NCI-H446 (cell line): ENCODE results near the gene SYNPO2.
A peak's percentile ranks its signal among the peaks of the same experiment; 100 is the strongest.

Source experiments
- DNase-seq, 2 experiments: peaks; one replicate each; lab custom pipeline; 2025; lab: John Stamatoyannopoulos, UW

The SYNPO2 gene

DNA sequence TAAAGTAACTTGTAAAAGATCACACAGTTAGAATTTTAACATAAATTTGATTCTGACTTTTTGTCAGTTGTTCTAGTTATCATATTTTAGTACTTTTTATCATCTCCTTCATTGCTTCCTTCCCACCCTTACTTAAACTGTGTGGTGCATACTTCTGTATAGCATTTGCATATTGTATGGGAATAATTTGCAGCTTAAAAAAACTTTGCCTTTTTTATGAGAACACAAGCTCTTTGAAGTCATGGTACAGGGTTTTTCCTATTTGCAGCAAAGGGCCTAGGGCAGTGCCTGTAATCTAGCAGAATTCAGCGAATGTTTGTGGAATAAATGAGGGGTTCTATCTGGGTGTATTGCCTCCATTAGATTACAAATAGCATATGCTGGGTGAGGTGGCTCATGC, 41.6 kb downstream of the SYNPO2 start:
- no peak for DNase-seq

DNA sequence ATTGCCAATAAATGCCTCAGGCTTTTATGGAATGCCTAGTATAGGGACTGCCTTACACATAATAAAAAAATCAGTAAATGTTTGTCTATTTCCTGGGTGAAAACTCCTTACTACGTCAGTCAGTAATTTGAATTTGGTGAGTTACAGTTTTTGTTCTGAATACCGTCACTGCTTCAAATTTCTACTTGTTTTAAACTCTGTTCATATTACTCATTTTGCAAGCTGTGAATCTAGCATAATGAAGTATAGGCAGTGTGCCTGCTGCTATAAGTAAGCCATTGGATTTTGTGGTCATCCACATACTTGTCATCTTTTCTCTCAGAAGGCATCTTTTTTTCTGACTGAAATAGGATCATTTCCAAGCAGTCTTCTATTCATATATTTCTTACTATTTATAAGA, 43.1 kb downstream of the SYNPO2 start:
- no peak for DNase-seq

DNA sequence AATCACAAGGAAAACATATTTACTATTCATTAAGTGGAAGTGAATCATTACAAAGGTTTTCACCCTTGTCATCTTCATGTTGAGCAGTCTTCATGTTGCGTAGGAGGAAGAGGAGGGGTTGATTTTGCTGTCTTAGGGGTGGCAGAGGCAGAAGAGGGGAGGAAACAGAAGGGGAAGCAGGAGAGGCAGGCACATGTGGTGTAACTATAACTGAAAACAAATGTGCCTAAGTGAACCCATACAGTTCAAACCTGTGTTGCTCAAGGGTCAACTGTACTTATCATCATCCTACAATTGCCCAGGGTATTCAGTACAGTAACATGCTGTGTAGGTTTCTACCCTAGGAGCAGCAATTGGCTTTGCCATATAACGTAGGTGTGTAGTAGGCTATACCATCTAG, 47.2 kb downstream of the SYNPO2 start:
- DNase-seq = no peak

DNA sequence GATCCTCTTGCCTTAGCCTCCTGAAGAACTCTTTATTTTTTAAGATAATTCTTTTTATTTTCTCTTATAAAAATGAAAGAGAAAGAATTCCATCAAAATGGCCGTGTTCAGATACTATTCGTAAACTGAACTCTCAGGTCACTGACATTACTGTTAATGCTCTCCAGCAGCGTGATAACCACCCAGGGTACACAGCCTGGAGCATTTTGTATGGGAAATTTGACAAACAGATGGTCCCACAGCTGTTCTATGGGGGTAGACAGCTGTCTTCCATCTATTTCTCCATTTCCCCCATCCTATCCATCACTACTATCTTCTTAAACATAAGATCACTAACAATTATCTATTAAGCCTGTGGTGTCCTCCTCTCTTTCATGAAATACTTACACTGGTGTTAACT, 47.8 kb downstream of the SYNPO2 start:
- DNase-seq = no peak

DNA sequence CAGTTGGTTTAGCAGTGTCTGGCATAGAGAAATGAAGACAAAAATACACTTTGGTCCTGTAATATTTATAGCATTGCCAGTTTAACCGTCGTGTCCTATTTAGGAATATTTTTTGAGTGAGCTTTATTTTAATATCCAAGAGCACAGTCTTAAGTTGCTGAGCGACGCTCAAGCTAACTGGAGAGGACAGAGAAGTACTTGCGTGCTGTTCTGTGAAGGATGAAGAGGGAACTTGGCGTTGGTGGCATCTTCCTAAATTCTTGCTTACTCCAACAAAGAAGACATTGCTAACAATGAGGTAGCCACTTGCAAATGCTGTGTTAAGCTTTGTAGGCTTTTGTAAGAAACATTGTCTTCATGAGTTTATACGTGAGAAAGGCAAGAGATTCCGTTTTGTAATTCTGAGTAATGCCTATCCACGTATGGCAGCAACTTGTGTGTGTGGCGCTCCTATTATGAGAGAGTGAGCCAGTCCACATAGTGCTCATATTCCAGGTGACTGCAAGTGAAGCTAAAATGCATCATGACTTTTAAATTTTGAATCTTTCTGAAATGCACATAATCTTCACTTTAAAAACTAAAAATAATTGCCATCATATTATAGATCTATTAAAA, 50.6 kb downstream of the SYNPO2 start:
- no peak for DNase-seq

DNA sequence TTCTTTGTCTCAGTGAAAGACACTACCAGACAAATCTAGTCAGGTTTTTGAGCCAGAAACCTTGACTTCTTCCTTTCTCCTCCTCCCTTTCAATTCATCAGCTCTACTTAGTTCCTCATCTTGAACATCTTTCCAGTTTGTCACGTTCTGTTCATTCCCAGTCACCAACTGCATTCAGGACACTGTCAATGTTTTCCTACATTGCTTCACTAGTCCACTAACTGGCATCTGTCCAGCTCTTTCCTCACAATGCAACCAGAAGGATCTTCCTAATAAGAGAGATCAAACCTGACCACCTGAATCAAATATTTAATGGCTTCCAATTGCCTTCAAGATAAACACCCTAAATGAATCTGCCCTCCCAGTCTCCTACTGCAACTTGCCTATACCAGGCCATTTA, 52.5 kb downstream of the SYNPO2 start:
- peak in 1 of 2 experiments; percentile 5 for DNase-seq

DNA sequence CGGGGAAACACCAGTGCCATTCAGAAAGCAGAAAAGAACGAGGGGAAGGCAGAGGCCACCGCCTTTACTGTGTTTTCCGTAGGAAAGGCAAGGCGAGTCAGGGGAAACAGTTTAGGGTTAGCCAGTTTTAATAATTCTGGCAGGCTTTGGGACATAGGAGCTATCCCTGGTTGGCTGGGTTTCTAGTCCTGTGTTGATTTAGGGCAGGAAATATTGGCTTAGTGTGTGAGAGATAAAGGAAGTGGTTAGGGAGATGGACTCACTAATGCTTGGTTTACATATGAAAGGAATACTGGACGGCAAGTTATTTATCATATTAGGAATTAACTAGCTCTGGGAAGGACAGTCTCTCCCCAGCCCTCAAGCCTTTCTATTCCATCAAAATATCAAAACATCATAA, 53.1 kb downstream of the SYNPO2 start:
- DNase-seq = no peak

DNA sequence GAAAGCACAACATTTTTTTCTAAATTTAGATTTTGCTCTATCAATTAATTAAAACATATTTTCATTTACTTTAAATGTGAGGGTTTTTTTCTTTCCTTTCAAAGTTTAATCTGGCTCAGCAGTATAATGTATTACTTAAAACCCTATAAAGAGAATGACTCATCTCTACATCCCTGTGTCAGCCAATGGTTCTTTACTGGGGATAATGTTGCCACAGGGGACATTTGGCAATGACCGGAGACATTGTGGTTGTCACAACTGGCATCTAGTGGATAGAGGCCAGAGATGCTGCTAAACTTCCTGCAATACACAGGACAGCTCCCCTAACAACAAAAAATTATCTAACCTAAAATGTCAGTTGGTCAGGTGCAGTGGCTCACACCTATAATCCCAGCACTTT, 53.8 kb downstream of the SYNPO2 start:
- DNase-seq = no peak

DNA sequence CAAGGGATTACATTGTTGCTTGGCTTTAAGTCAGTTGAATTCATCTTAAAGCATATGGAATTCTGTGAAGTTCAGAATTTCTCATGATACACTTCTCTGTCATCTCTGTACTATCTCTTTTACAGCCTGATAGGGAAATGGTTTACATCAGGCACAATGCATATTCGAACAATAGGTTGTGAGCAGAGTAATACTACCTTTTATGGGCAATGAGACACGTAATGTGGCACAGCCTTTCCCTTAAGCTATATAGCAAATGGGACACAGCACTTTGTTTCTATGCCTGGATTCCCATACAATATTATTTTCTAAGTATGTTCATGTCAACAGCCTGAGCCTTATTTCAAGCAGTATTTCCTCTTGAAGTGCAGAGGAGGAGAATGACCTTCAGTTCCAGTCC, 58.4 kb downstream of the SYNPO2 start:
- DNase-seq = no peak

DNA sequence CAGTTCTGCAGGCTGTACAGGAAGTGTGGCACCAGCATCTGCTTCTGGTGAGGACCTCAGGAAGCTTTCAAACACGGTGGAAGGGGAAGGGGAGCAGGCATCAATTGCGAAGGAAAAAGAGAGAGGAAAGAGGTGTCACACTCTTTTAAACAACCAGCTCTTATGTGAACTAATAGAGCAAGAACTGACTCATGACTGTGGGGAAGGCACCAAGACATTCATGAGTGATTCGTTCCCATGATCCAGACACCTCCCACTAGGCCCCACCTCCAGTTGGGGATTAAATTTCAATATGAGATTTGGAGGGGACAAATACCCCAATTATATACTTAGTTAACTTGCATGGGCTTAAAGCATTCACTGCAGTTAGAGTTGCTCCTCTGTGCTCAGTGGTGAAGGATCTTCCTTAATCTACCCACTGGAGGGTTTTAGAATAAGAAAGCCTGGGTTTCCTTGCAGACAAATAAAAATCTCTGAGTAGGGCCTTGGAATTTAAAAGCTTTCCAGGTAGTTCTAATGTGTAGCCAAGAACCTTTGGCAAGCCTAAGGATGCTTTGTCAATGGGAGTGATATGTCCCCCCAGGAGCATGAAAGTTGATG, 60.0 kb downstream of the SYNPO2 start:
- no peak for DNase-seq

DNA sequence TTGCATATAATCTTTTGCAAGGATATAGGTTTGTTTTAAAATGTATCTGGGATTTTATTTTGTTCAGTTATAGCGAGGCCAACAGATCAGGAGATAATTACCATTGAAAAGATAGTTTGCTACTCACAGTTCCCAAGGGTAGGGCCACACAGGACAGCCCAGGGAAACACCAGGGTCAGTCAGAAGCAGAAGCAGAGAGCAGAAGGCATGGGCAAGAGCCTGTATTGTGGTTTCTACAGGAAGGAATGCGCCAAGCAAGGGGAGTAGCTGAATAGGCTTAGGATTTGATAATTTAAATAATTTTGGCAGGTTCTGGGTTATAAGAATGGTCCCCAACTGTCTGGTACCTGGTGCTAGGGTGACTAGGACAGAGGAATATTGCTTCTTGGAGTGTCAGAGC, 61.6 kb downstream of the SYNPO2 start:
- no peak for DNase-seq

DNA sequence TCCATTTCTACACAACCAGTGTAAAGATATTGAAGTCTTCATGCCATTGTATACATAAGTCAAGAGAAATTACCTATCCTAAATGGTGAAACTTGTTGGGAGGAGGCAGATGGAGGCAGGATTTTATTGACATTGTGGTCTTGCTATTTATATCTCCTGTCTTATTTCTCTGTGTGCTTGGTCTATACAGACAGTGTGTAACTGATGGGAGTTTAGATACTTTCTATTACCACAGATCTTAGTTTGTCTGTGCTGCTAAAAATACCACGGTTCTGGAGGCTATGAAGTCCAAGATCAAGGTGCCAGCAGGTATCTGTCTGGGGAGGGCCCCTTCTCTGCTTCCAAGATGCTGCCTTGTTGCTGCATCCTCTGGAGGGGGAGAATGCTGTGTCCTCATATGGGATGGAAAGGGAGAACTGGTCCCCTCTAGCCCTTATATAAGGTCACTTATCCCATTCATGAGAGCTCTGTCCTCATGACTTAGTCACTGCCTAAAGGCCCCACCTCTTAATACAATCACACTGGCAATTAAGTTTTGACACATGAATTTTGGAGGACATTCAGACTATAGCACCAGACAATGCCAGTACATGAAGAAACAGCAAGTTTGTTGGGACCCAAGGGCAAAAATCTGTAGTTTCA, 62.4 kb downstream of the SYNPO2 start:
- no peak for DNase-seq

DNA sequence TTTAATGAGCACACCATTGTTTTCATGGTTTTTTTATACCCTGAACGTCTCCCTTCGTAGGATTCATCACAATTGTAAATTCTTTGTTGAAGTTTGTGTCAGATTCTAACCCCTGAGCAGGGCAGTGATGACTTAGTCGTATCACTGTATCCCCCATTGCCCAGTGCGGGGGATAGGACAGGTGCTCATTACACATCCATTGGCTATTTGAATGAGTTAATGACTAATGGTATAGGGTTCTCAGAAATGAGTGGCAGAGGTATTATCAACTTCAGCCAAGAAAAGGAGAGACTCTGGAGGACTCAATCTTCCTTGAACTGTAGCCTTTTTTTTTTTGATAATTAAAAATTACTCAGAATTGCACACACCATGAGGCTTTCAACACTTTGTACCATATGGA, 64.6 kb downstream of the SYNPO2 start:
- no peak for DNase-seq

DNA sequence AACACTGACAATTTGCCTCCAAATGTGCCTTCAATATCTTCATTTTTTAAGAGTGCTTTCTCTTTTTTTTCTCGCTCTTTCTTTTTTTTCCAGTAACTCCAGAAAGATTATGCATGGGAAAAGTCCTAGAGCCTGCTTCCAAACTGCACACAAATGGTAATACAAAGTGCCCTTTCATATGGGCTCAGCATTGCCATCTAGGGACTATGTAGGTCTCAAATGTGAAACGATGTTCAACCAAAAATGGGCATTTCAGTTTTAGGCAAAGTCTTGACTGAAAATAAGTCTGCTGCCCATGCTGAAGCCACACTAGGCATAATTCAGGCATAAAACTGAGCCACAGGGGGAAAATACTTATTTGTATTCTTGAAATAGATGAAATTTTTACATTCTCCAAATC, 65.6 kb downstream of the SYNPO2 start:
- peak in 1 of 2 experiments; percentile 56 for DNase-seq

DNA sequence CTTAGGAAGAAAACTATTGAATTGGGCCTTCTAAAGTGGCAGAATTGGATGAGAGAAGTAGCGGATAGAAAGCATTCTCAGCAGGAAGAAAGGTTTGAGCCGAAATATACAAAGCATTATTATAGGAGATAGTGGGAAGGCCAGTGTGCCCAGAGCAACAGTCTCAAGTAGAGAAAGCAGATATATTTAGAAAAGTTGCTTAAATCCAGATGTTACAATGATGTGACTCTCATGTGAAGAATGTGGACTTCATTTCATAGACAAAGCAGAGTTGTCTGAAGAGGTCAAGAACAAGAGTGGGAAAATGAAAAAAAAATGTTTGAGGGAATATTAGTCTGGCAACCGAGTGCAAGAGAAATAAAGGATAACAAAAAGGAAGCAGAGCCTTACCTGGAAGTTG, 66.9 kb downstream of the SYNPO2 start:
- no peak for DNase-seq

DNA sequence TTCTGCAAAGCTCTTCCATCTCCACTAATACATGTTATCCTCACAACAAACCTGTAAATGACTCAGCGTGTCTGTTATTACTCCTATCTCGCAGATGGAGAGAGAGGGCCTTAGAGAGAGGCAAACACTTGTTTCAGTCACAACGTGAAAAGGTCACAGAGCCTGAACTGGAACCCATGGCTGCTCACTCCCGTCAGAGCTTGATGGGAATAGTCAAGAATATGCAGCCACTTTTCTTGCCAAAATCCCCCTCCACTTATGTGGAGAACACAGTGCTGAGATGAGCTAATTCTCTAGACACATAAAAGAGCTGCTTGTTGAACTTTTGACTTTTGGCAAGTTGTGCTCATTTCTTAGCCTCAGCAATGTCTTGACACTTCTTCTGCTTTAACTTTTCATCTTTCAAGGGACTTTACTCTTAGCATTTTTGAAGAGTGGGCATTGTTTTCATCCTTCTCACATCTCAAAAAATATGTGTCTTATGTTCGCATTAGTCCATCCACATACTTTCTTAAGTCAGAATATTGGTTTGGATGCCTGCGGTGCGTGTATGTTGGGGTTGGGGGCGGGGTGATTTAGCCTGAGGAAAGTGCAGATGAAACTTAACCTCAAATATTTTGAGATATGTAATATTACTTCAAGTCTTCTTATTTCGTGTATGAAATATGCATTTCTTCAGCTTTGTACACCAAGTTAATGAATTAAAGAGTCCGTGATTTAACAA, 69.2 kb downstream of the SYNPO2 start:
- no peak for DNase-seq

DNA sequence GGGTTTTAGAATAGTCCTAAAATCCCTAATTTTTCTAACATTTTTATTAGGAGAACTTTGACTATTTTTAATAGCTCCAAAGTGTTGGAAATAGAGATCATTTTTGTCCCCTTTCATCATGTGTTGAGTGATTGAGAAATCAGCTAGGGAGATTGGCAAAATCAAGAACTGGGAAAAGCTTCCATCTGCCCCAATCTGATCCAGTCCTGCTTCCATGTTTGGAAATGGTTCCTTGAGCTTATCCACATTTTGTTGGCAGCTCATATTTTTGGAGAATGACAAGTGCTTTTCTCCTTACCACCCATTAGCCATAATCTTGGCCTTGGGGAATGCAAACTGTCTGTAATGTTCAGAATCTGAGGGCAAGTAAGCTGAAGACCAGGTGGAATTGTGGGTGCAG, 73.9 kb downstream of the SYNPO2 start:
- DNase-seq = no peak

DNA sequence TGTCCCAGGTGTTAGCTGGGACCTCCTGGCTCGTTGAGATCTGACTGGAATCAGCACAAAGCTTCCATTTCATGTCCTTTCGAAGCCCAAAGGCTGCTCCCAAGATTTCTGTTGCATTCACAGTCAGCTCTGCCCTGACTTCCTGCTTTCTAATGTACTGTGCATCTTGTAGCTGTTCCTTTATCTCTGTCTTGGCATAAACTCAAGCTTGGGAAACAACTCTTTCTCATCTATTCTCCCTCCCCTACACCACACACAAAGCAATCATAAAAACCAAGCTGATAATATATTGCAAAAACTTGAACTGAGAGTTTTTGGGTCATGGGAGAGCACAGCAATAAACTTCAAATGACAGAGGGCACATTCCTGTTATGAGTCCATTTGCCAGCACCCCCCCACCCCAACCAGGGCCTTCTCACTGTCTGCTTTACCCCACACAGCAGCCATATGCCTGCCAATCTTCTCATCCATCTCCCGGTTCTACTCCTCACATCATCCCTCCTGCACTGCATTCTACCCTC, 76.3 kb downstream of the SYNPO2 start:
- DNase-seq = no peak

DNA sequence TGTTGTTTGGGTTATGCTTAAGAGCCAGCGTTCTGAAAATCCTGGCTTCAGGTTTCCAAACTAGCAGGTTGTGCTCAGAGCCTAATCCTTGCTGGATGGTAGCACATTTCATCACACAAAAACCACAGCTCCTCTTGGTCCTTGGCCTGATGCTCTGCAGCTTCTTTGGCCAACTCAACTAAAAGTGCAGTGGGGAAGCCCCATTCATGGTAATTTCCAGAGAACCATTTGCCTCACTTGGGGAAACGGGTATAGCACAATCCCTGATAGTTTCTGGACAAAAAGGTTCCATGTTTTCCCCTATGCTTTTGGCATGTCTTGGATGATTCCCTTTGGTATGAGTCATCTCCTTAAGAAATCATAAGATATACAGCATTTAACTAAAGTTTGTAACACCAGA, 78.7 kb downstream of the SYNPO2 start:
- no peak for DNase-seq

DNA sequence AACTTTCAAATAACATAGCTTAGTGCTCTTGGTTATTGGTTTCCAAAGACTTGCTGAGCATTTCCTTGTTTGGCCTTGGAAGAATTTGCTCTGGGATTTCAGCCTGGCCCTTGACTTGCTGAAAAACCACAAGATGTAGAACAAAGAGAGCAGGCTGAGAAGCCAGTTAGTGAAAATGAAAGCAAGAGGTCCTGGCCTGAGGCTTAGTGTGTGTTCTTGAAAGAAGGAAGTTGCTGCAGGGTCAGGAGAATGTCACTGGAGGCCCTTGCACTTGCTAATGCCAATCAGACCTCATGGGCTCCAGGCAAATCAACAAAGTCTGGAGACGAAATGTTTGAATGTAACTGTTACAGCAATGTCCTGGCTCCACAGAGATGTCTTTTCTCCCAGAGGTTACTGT, 79.4 kb downstream of the SYNPO2 start:
- DNase-seq = no peak

DNA sequence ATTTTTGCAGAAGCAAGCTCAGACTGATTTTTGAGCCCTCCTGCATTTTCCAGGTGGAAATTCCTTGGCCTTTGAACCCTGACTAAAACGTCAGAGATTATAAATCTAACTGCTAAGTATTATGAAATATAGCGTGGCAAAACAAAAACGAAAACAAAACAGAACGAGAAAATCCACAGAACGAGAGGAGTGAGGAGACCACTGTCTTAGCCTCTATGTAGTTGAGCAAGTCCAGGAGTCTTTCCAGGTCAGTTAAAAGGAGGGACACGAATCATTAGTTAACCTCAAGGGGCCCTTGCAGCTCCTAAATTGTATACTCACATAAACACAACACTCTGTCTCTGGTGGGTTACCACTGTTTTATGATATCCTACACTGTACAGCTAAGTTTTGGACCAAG, 80.2 kb downstream of the SYNPO2 start:
- DNase-seq = no peak

DNA sequence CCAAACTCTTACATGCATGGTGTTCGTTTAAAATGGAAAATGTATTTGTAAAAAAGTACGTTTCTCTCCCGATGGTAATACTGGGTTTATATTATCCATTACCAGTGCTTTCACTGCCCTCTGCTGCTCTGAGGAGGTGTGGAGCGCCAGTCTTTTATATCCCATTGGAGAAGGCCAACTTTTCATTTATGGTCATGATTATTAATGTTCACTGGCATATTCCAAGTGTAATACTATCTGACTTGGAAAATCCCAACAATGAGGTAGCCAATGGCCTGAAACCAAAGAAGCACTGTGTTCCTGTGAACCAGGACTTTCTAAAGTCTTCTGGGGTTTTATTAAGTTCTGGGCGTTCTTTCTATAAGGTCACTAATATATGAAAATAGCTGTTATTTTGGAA, 80.7 kb downstream of the SYNPO2 start:
- peak; percentile 15 to 69 for DNase-seq

DNA sequence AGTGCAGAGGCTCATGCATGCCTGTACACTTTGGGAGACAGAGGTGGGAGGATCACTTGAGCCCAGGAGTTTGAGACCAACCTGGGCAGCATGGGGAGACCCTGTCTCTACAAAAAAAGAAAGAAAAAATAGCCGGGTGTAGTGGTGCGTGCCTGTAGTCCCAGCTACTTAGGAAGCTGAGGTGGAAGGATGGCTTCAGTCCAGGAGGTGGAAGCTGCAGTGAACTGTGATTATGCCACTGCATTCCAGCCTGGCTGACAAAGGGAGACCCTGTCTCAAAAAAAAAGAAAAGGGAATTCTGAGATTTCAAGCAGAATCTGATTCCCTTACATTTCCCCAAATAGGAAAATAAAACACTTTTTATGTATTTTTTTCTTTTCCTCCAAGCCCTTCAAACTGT, 83.5 kb downstream of the SYNPO2 start:
- no peak for DNase-seq
